Cardiac muscle cell (in vitro differentiated cells and primary cell): ENCODE data around the gene USP27X. TPM values are rescaled to one million over a fixed set of nuclear protein-coding genes. Genes with fewer than 3 reads are reported as not detected.

Experiments
- DNase-seq, 2 donors: peaks; one replicate each; pipeline versions ENCODE4 v3.0.0 to v3.0.0-alpha.2; 2010 to 2017; ENCODE audit warnings: low read depth in 1 of 2, low spot score in 1 of 2
- H3K27ac ChIP-seq: fragments of 200-600 bp; sonication (generic); 2 replicates; pipeline ENCODE4 v1.5.1; 2016
- H3K27me3 ChIP-seq: fragments of 200-600 bp; sonication (generic); 2 replicates; pipeline ENCODE4 v1.6.0; 2016; ENCODE audit warnings: control low read depth
- H3K36me3 ChIP-seq: fragments of 200-600 bp; sonication (generic); 2 replicates; pipeline ENCODE4 v1.5.1; 2016; ENCODE audit warnings: control low read depth
- H3K4me1 ChIP-seq: fragments of 200-600 bp; sonication (generic); 2 replicates; pipeline ENCODE4 v1.8.1; 2017; ENCODE audit warnings: low read depth, mild to moderate bottlenecking, mixed run types
- H3K4me3 ChIP-seq: fragments of 200-600 bp; sonication (generic); 2 replicates; pipeline ENCODE4 v1.5.1; 2016; ENCODE audit warnings: mild to moderate bottlenecking
- H3K9me3 ChIP-seq: fragments of 200-600 bp; sonication (generic); 2 replicates; pipeline ENCODE4 v1.5.1; 2017; ENCODE audit warnings: low read depth, mild to moderate bottlenecking, control low read depth
- polyA plus RNA-seq: library from polyadenylated mRNA; unstranded; fragments of >200 nt; fragmentation: Nextera tagmentation; extraction: Ambion mirVana; gene quantifications from 2 replicates; pipeline ENCODE4 v1.2.1, GENCODE V29; 2016
- total RNA-seq: library from RNA; depleted of rRNA; stranded (reverse); fragments of >200 nt; gene quantifications from 2 replicates; pipeline ENCODE4 v1.2.3, GENCODE V29; 2016
- TF ChIP-seq, protein P1 (sequence below): IDR thresholded peaks from 2 replicates; pipeline ENCODE4 v1.5.1; 2012; ENCODE audit warnings: low read depth, mild to moderate bottlenecking, low read length

Gene USP27X
- total and polyA plus RNA-seq, 2 experiments from 2014 or later, result 1.8 to 3.8 TPM

GRCh38 chrX:49845701-49846403, 33.4 kb upstream of the USP27X start:
- Histone ChIP-seq H3K27ac (no peak overlapping the region), H3K4me1 (no peaks in the 10 kb centered on the region), H3K36me3 (no peaks in the 10 kb centered on the region), H3K27me3 (no peaks in the 10 kb centered on the region), H3K4me3 (no peak overlapping the region), H3K9me3 (no peaks in the 10 kb centered on the region)
- TF ChIP-seq, protein P1, sequence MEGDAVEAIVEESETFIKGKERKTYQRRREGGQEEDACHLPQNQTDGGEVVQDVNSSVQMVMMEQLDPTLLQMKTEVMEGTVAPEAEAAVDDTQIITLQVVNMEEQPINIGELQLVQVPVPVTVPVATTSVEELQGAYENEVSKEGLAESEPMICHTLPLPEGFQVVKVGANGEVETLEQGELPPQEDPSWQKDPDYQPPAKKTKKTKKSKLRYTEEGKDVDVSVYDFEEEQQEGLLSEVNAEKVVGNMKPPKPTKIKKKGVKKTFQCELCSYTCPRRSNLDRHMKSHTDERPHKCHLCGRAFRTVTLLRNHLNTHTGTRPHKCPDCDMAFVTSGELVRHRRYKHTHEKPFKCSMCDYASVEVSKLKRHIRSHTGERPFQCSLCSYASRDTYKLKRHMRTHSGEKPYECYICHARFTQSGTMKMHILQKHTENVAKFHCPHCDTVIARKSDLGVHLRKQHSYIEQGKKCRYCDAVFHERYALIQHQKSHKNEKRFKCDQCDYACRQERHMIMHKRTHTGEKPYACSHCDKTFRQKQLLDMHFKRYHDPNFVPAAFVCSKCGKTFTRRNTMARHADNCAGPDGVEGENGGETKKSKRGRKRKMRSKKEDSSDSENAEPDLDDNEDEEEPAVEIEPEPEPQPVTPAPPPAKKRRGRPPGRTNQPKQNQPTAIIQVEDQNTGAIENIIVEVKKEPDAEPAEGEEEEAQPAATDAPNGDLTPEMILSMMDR, result no peak
- DNase-seq, result no peak

GRCh38 chrX:49846522-49846921, 32.8 kb upstream of the USP27X start:
- no peak for DNase-seq
- Histone ChIP-seq H3K4me1 (no peaks in the 10 kb centered on the region), H3K9me3 (no peaks in the 10 kb centered on the region), H3K36me3 (no peaks in the 10 kb centered on the region), H3K27ac (no peak overlapping the region), H3K27me3 (no peaks in the 10 kb centered on the region), H3K4me3 (no peak overlapping the region)
- TF ChIP-seq, protein P1, result no peak

- Histone ChIP-seq H3K27ac (no peak overlapping the region), H3K9me3 (no peaks in the 10 kb centered on the region), H3K36me3 (no peaks in the 10 kb centered on the region), H3K27me3 (no peaks in the 10 kb centered on the region), H3K4me1 (no peaks in the 10 kb centered on the region), H3K4me3 (no peak overlapping the region)
- no peak for DNase-seq
- TF ChIP-seq, protein P1, result no peak
These were observed 31.0 kb upstream of the USP27X start for GRCh38 chrX:49848275-49848674.

- TF ChIP-seq, protein P1, result no peak
- H3K4me1 ChIP-seq, result no peaks in the 10 kb centered on the region
- DNase-seq, result no peak
- no peak overlapping the region for H3K27ac ChIP-seq
- H3K9me3 ChIP-seq, result no peaks in the 10 kb centered on the region
- H3K4me3 ChIP-seq, result no peak overlapping the region
- H3K36me3 ChIP-seq, result no peaks in the 10 kb centered on the region
- no peaks in the 10 kb centered on the region for H3K27me3 ChIP-seq
These were observed 29.3 kb upstream of the USP27X start for GRCh38 chrX:49850028-49850427.

GRCh38 chrX:49853661-49854060, 25.6 kb upstream of the USP27X start:
- Histone ChIP-seq H3K36me3 (no peaks in the 10 kb centered on the region), H3K4me3 (no peak overlapping the region), H3K9me3 (no peaks in the 10 kb centered on the region), H3K27me3 (no peaks in the 10 kb centered on the region), H3K4me1 (no peaks in the 10 kb centered on the region), H3K27ac (no peak overlapping the region)
- TF ChIP-seq, protein P1, result no peak
- DNase-seq, result no peak
